H9 (cell line): ENCODE data around the gene NEK7. TPM values are rescaled to one million over a fixed set of nuclear protein-coding genes. Genes with fewer than 3 reads are reported as not detected.

Experiments
- DNase-seq: peaks from one replicate; pipeline ENCODE4 v3.0.0-alpha.2; 2017
- H2AFZ ChIP-seq: one replicate; pipeline ENCODE4 v1.6.1; 2013; ENCODE audit warnings: mild to moderate bottlenecking, low read length, control low read depth, moderate library complexity
- H2AK5ac ChIP-seq: 2 replicates; pipeline ENCODE4 v1.6.1; 2013; ENCODE audit warnings: low read length, control low read depth, mixed read lengths; ENCODE audit not compliant: insufficient read length
- H2BK120ac ChIP-seq: one replicate; pipeline ENCODE4 v1.6.1; 2013; ENCODE audit warnings: low read depth, mild to moderate bottlenecking, low read length, control low read depth, inconsistent platforms; ENCODE audit not compliant: poor library complexity, severe bottlenecking
- H2BK12ac ChIP-seq: 2 replicates; pipeline ENCODE4 v1.6.1; 2013; ENCODE audit warnings: low read length, control low read depth, mixed read lengths, low read depth; ENCODE audit not compliant: insufficient read length
- H2BK15ac ChIP-seq: 2 replicates; pipeline ENCODE4 v1.6.1; 2013; ENCODE audit warnings: low read depth, low read length, control low read depth
- H2BK20ac ChIP-seq: one replicate; pipeline ENCODE4 v1.6.1; 2013; ENCODE audit warnings: low read depth, mild to moderate bottlenecking, low read length, control low read depth, inconsistent platforms; ENCODE audit not compliant: poor library complexity, severe bottlenecking
- H2BK5ac ChIP-seq: 2 replicates; pipeline ENCODE4 v1.6.1; 2013; ENCODE audit warnings: low read length, control low read depth, mixed read lengths; ENCODE audit not compliant: insufficient read length
- H3K14ac ChIP-seq: 2 replicates; pipeline ENCODE4 v1.6.1; 2013; ENCODE audit warnings: low read length, control low read depth; ENCODE audit not compliant: insufficient read depth
- H3K18ac ChIP-seq: 2 replicates; pipeline ENCODE4 v1.6.1; 2013; ENCODE audit warnings: low read depth, mild to moderate bottlenecking, mixed read lengths, low read length, control low read depth; ENCODE audit not compliant: insufficient read length
- H3K23ac ChIP-seq: 2 replicates; pipeline ENCODE4 v1.6.1; 2013; ENCODE audit warnings: low read length, control low read depth, mixed read lengths, low read depth; ENCODE audit not compliant: insufficient read length
- H3K23me2 ChIP-seq: 2 replicates; pipeline ENCODE4 v1.6.1; 2013; ENCODE audit warnings: low read depth, mild to moderate bottlenecking, mixed read lengths, low read length, control low read depth; ENCODE audit not compliant: insufficient read length, poor library complexity, severe bottlenecking
- H3K27ac ChIP-seq: 2 replicates; pipeline ENCODE4 v1.5.1; 2013; ENCODE audit warnings: low read length, control low read depth, mixed read lengths, low read depth; ENCODE audit not compliant: insufficient read length
- H3K27me3 ChIP-seq: 2 replicates; pipeline ENCODE4 v1.6.1; 2013; ENCODE audit warnings: low read length, control low read depth, inconsistent platforms; ENCODE audit not compliant: insufficient read depth
- H3K4ac ChIP-seq: 2 replicates; pipeline ENCODE4 v1.6.1; 2013; ENCODE audit warnings: low read depth, mild to moderate bottlenecking, control low read depth, inconsistent platforms, low read length, moderate library complexity
- H3K4me1 ChIP-seq: 2 replicates; pipeline ENCODE4 v1.6.1; 2013; ENCODE audit warnings: low read length, control low read depth, inconsistent platforms; ENCODE audit not compliant: insufficient read depth
- H3K4me2 ChIP-seq: 2 replicates; pipeline ENCODE4 v1.6.1; 2013; ENCODE audit warnings: low read length, control low read depth, mixed read lengths; ENCODE audit not compliant: insufficient read length, insufficient read depth
- H3K56ac ChIP-seq: 2 replicates; pipeline ENCODE4 v1.6.1; 2013; ENCODE audit warnings: low read depth, mild to moderate bottlenecking, mixed read lengths, low read length, control low read depth; ENCODE audit not compliant: insufficient read length
- H3K79me1 ChIP-seq: 2 replicates; pipeline ENCODE4 v1.6.1; 2013; ENCODE audit warnings: low read depth, mild to moderate bottlenecking, moderate library complexity, low read length, control low read depth, inconsistent platforms; ENCODE audit not compliant: insufficient read depth, poor library complexity, severe bottlenecking
- H3K79me2 ChIP-seq: 2 replicates; pipeline ENCODE4 v1.6.1; 2013; ENCODE audit warnings: low read length, control low read depth, inconsistent platforms; ENCODE audit not compliant: insufficient read depth
- H3K9ac ChIP-seq: 2 replicates; pipeline ENCODE4 v1.6.1; 2013; ENCODE audit warnings: low read length, control low read depth, mixed read lengths; ENCODE audit not compliant: insufficient read length; ENCODE audit errors: extremely low read depth
- H3K9me3 ChIP-seq: one replicate; pipeline ENCODE4 v1.6.1; 2013; ENCODE audit warnings: low read depth, low read length, inconsistent platforms; ENCODE audit not compliant: control insufficient read depth
- H3T11ph ChIP-seq: one replicate; pipeline ENCODE4 v1.6.1; 2013; ENCODE audit warnings: mild to moderate bottlenecking, low read length, control low read depth, inconsistent platforms
- H4K20me1 ChIP-seq: one replicate; pipeline ENCODE4 v1.6.1; 2013; ENCODE audit not compliant: control insufficient read depth, insufficient read length, insufficient read depth
- H4K5ac ChIP-seq: 2 replicates; pipeline ENCODE4 v1.6.1; 2013; ENCODE audit warnings: low read depth, mild to moderate bottlenecking, mixed read lengths, low read length, control low read depth; ENCODE audit not compliant: insufficient read length
- H4K8ac ChIP-seq: replicated peaks from 2 replicates; pipeline ENCODE4 v1.6.1; 2013; ENCODE audit warnings: low read length, control low read depth, mixed read lengths, low read depth; ENCODE audit not compliant: insufficient read length
- H4K91ac ChIP-seq: 2 replicates; pipeline ENCODE4 v1.6.1; 2013; ENCODE audit warnings: low read depth, mild to moderate bottlenecking, moderate library complexity, mixed read lengths, low read length, control low read depth; ENCODE audit not compliant: insufficient read length
- H3K27ac Mint-ChIP-seq, 3 experiments: 2 replicates in 2 of 3; 3 replicates in 1 of 3; pipeline ENCODE4 v1.8.0; 2020 to 2021; ENCODE audit warnings: mixed read lengths in 3 of 3, mild to moderate bottlenecking in 1 of 3, moderate library complexity in 1 of 3
- H3K27me3 Mint-ChIP-seq: 2 replicates; pipeline ENCODE4 v1.8.0; 2021; ENCODE audit warnings: low read depth, mild to moderate bottlenecking, moderate library complexity, mixed read lengths
- H3K36me3 Mint-ChIP-seq, 3 experiments: 2 replicates in 2 of 3; 3 replicates in 1 of 3; pipeline ENCODE4 v1.8.0; 2020 to 2021; ENCODE audit warnings: low read depth in 3 of 3, mixed read lengths in 3 of 3; ENCODE audit not compliant: insufficient read depth in 1 of 3
- H3K4me1 Mint-ChIP-seq, 2 experiments: 2 replicates each; pipeline ENCODE4 v1.8.0; 2020; ENCODE audit warnings: mixed read lengths in 2 of 2
- H3K4me3 Mint-ChIP-seq, 2 experiments: 2 replicates in 1 of 2; 3 replicates in 1 of 2; pipeline ENCODE4 v1.8.0; 2020 to 2021; ENCODE audit warnings: mild to moderate bottlenecking in 2 of 2, mixed read lengths in 2 of 2, moderate library complexity in 1 of 2
- H3K9me3 Mint-ChIP-seq, 2 experiments: 2 replicates in 1 of 2; 3 replicates in 1 of 2; pipeline ENCODE4 v1.8.0; 2020; ENCODE audit warnings: mild to moderate bottlenecking in 2 of 2, mixed read lengths in 2 of 2, moderate library complexity in 1 of 2
- CTCF ChIP-seq: fragments of 200-600 bp; sonication (generic); conservative IDR thresholded peaks from 3 replicates; pipeline ENCODE4 v1.8.0; 2021; ENCODE audit warnings: antibody characterized with exemption, mild to moderate bottlenecking
- WGBS: extraction: QIAGEN DNeasy Blood & Tissue Kit; methylation state at CpG from one replicate; pipeline ENCODE4 v1.1.7; 2013; ENCODE audit warnings: missing lambda C conversion rate, low lambda C conversion rate, mixed read lengths; ENCODE audit not compliant: insufficient read length; ENCODE audit errors: extremely low coverage; 5-methylcytosine and 5-hydroxymethylcytosine counted together
- total RNA-seq: library from RNA; stranded (reverse); gene quantifications from 2 replicates; pipeline ENCODE4 v1.2.1, GENCODE V29; 2021

The NEK7 gene
- total RNA-seq, 1 experiment from 2014 or later, result 9.6 TPM

- no peak overlapping the region for H3K56ac ChIP-seq
- no peak overlapping the region for H2BK5ac ChIP-seq
- no peak overlapping the region for H2BK20ac ChIP-seq
- H2BK15ac ChIP-seq, result no peak overlapping the region
- H2AK5ac ChIP-seq, result no peak overlapping the region
- no peak overlapping the region for H3K18ac ChIP-seq
- H4K20me1 ChIP-seq, result no peaks in the 10 kb centered on the region
- Mint-ChIP-seq H3K9me3 (no peaks in the 10 kb centered on the region), H3K36me3 (no peaks in the 10 kb centered on the region), H3K4me1 (peaks cover 12 to 28% of the 10 kb centered on the region in 2 experiments), H3K27me3 (no peaks in the 10 kb centered on the region), H3K27ac (peak overlapping the region; percentile 3 to 41 (median 25); a peak in 3 of 7 replicates), H3K4me3 (no peak overlapping the region)
- no peak overlapping the region for H3K4me2 ChIP-seq
- DNase-seq, result no peak
- H4K5ac ChIP-seq, result no peak overlapping the region
- H3K4ac ChIP-seq, result no peak overlapping the region
- no peak overlapping the region for H2BK12ac ChIP-seq
- H3K4me1 ChIP-seq, result peaks cover 3% of the 10 kb centered on the region
- H3K23me2 ChIP-seq, result no peaks in the 10 kb centered on the region
- no peak overlapping the region for H3T11ph ChIP-seq
- no peak overlapping the region for H3K9ac ChIP-seq
- H3K27me3 ChIP-seq, result no peaks in the 10 kb centered on the region
- H4K91ac ChIP-seq, result no peak overlapping the region
- H3K27ac ChIP-seq, result no peak overlapping the region
- no peaks in the 10 kb centered on the region for H3K79me1 ChIP-seq
- H3K23ac ChIP-seq, result no peak overlapping the region
- no peak overlapping the region for H2AFZ ChIP-seq
- no peak overlapping the region for H4K8ac ChIP-seq
- H3K14ac ChIP-seq, result no peak overlapping the region
- H3K79me2 ChIP-seq, result peaks cover 7% of the 10 kb centered on the region
- H3K9me3 ChIP-seq, result no peaks in the 10 kb centered on the region
- no peak for TF ChIP-seq CTCF
- WGBS, result no CpG with 5 or more reads among the region's 5 CpGs
- no peak overlapping the region for H2BK120ac ChIP-seq
Observed at GRCh38 chr1:198171667-198172540, 15.1 kb downstream of the NEK7 start.
